Mesothelial cell of epicardium (in vitro differentiated cells): ENCODE measurements around the gene CLK2. TPM values are rescaled to one million over a fixed set of nuclear protein-coding genes. Genes with fewer than 3 reads are reported as not detected.
"Not testable (repeated sequence)": the region's sequence is repeated elsewhere in the genome, so short reads cannot be mapped to it uniquely, and the experiment has no call there.

Experiments
- DNase-seq, 2 experiments: peaks; one replicate each; pipeline ENCODE4 v3.0.0; 2021; ENCODE audit warnings: low spot score in 2 of 2; ENCODE audit not compliant: unreplicated experiment in 2 of 2
- H3K27ac Mint-ChIP-seq: 2 replicates; pipeline ENCODE4 v1.8.0; 2021; ENCODE audit warnings: mixed read lengths
- H3K27me3 Mint-ChIP-seq: 2 replicates; pipeline ENCODE4 v1.8.0; 2021; ENCODE audit warnings: low read depth, mixed read lengths
- H3K36me3 Mint-ChIP-seq: 2 replicates; pipeline ENCODE4 v1.8.0; 2021; ENCODE audit warnings: mixed read lengths
- H3K4me1 Mint-ChIP-seq: 2 replicates; pipeline ENCODE4 v1.8.0; 2021; ENCODE audit warnings: mixed read lengths
- H3K4me3 Mint-ChIP-seq: 2 replicates; pipeline ENCODE4 v1.8.0; 2021; ENCODE audit warnings: mild to moderate bottlenecking, moderate library complexity, mixed read lengths
- H3K9me3 Mint-ChIP-seq: 2 replicates; pipeline ENCODE4 v1.8.0; 2021; ENCODE audit warnings: mixed read lengths
- total RNA-seq: library from RNA; stranded (reverse); gene quantifications from 3 replicates; pipeline ENCODE4 v1.2.1, GENCODE V29; 2021
- TF ChIP-seq, protein P1 (sequence below): fragments of 200-600 bp; sonication (generic); IDR thresholded peaks from one replicate; pipeline ENCODE4 v1.5.0; 2021; ENCODE audit warnings: antibody characterized with exemption; ENCODE audit not compliant: unreplicated experiment

Gene CLK2
- total RNA-seq, 1 donor from 2014 or later, result 108 TPM

DNA sequence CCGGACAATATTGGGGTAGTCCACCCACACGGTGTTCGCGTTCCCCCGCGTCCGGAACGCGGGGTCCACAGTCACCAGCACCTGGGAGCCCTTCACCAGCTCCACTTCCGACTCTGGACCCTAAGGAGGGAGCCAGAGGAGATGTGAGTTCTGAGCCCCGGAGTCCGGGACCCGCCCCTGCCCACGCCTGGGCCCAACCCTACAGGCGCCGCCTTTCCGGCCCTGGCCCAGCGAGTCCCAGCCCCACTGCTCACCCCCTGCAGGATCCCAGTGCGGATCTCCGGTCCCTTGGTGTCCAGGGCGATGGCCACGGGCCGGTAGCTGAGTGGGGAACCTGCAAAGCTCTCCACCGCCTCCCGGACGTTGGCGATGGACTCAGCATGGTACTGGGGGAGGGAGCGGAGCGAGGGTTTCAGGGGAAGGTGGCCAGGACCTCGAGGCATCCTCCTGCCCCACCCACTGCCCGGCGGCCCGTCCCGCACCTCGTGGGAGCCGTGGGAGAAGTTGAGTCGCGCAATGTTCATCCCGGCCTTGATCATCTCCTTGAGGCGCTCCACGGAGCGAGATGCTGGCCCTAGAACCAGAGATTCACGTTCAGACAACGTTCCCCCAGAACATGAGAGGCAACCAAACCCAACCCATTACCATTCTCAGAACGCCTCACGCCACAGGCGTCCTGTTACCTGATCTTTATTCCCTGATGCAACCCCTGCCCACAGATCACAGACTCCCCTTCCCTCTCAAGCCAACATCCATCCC lies 22.1 kb upstream of the CLK2 start:
- no peak overlapping the region for H3K4me3 Mint-ChIP-seq
- peaks cover 13% of the 10 kb centered on the region for H3K4me1 Mint-ChIP-seq
- H3K27me3 Mint-ChIP-seq, result peaks cover 5% of the 10 kb centered on the region
- DNase-seq, result no peak
- no peaks in the 10 kb centered on the region for H3K36me3 Mint-ChIP-seq
- H3K9me3 Mint-ChIP-seq, result no peaks in the 10 kb centered on the region
- H3K27ac Mint-ChIP-seq, result no peak overlapping the region
- TF ChIP-seq, protein P1, sequence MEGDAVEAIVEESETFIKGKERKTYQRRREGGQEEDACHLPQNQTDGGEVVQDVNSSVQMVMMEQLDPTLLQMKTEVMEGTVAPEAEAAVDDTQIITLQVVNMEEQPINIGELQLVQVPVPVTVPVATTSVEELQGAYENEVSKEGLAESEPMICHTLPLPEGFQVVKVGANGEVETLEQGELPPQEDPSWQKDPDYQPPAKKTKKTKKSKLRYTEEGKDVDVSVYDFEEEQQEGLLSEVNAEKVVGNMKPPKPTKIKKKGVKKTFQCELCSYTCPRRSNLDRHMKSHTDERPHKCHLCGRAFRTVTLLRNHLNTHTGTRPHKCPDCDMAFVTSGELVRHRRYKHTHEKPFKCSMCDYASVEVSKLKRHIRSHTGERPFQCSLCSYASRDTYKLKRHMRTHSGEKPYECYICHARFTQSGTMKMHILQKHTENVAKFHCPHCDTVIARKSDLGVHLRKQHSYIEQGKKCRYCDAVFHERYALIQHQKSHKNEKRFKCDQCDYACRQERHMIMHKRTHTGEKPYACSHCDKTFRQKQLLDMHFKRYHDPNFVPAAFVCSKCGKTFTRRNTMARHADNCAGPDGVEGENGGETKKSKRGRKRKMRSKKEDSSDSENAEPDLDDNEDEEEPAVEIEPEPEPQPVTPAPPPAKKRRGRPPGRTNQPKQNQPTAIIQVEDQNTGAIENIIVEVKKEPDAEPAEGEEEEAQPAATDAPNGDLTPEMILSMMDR, result no peak

DNA sequence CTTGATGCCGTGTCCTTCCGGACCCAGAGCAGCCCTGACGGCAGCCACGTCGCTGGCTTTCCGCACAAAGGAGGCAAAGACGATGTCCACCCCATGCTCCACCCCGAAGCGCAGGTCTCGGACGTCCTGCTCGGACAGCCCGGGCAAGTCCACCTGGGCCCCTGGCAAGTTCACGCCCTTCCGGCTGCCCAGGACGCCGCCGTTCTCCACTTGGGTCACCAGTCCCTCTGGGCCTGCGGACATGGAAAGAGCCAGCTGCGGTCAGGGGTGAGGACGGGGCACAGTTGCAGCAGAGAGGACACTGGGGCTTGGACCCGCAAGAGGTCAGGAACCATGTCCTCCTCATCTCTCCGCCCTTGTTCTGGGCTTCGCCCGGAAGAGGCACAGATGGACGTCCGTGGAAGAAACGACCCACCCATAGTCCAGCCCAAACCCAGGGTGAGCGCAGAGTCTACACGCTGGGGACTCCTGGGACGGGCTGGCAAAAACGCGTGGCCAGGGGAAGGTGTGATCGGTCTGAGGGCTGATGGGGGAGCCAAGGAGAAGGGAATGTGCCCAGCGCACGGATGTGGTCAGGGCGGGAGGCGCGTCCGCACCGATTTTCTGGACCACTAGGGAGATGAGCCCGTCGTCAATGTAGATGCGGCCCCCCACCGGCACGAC lies 21.3 kb upstream of the CLK2 start:
- no peak for DNase-seq
- Mint-ChIP-seq H3K4me1 (peaks cover 13% of the 10 kb centered on the region), H3K36me3 (no peaks in the 10 kb centered on the region), H3K9me3 (no peaks in the 10 kb centered on the region), H3K27ac (no peak overlapping the region), H3K4me3 (no peak overlapping the region), H3K27me3 (peaks cover 5% of the 10 kb centered on the region)
- TF ChIP-seq, protein P1, result no peak

DNA sequence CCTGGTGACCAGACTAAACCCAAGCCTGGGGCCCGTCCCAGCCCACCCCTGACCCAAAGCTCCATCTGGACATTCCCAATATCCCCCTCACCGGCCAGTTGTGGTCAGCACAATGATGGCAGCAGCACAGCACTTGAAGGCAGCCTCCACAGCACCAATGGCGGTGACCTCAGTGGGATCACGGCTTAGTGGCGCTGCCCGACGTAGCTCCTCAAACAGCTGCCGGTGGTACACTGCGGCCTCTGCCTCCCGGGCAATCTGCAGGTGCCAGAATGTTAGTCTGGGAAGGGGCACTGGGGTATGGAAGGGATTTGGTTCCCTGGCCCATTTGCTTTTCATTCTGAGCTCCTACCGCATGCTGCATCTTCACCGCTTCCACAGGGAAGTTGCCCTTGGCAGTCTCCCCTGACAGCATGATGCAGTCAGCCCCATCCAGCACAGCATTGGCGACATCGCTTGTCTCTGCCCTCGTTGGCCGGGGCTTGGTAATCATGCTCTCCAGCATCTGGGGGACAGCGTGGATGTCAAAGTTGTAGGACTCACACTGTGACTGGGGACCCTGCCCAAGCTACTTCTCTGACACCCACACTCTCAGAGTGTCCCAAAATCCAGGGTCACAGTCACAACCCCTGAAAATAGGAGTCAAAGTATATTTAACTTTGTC lies 19.9 kb upstream of the CLK2 start:
- Mint-ChIP-seq H3K4me1 (peaks cover 13% of the 10 kb centered on the region), H3K27me3 (peaks cover 5% of the 10 kb centered on the region), H3K9me3 (no peaks in the 10 kb centered on the region), H3K36me3 (peaks cover 8% of the 10 kb centered on the region), H3K4me3 (no peak overlapping the region), H3K27ac (no peak overlapping the region)
- TF ChIP-seq, protein P1, result no peak
- no peak for DNase-seq

DNA sequence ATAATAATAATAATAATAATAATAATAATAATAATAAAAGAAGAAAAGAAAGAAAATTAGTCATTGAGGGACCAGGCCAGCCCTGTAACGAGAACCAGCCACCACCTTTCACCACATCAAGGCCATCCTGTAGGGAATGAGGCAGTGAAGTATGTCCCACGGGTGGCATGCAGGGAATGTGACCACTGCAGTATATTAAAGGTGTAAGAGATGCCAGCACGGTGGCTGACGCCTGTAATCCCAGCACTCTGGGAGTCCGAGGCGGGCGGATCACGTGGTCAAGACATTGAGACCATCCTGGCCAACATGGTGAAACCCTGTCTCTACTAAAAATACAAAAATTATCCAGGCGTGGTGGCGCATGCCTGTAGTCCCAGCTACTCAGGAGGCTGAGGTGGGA lies 17.7 kb upstream of the CLK2 start:
- not testable (repeated sequence) for H3K36me3 Mint-ChIP-seq, H3K27ac Mint-ChIP-seq, H3K4me3 Mint-ChIP-seq, H3K27me3 Mint-ChIP-seq, DNase-seq, H3K9me3 Mint-ChIP-seq, H3K4me1 Mint-ChIP-seq

DNA sequence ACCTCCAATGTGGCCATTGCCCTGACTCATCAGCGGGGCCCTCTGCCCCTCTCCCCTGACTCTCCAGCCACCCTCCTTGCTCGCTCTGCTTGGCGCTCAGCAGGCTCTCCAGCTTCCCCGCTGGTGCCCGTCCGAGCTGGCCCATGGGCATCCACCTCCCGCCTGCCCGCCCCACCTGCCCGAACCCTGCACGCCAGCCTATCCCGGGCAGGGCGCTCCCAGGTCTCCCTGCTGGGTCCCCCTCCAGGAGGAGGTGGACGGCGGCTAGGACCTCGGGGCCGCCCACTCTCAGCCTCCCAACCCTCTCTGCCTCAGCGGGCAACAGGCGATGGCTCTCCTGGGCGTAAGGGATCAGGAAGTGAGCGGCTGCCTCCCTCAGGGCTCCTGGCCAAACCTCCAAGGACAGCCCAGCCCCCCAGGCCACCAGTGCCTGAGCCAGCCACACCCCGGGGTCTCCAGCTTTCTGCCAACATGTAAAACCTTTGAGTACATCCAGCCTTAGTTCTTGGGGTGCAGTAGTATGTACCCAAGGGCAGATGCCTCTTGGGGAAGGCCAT lies 14.8 kb upstream of the CLK2 start:
- Mint-ChIP-seq H3K36me3 (peaks cover 8% of the 10 kb centered on the region), H3K27ac (no peak overlapping the region), H3K9me3 (no peaks in the 10 kb centered on the region), H3K4me3 (no peak overlapping the region), H3K27me3 (no peaks in the 10 kb centered on the region), H3K4me1 (no peaks in the 10 kb centered on the region)
- TF ChIP-seq, protein P1, result no peak
- DNase-seq, result no peak

DNA sequence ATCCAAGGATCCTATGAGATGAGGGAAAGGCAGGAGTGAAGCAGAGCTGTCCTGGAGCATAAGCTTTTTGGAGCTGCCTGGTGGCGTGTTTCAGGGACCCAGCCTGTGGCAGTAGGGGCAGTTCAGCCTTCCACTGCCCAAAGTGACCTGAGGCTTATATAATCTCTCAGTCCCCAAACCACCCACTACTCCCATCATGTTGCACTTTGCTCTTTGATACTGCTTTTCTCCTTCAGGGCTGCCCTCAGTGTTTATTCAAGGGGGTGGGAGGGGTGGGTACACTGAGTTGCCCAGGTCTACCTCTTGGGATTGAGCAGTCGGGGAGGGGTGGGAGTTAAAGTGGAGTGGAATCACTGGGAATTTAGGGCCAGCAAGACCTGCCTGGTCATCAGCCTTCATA lies 13.2 kb upstream of the CLK2 start:
- no peak for DNase-seq
- Mint-ChIP-seq H3K27ac (no peak overlapping the region), H3K36me3 (peaks cover 14% of the 10 kb centered on the region), H3K4me3 (no peak overlapping the region), H3K27me3 (no peaks in the 10 kb centered on the region), H3K4me1 (no peaks in the 10 kb centered on the region), H3K9me3 (no peaks in the 10 kb centered on the region)
- TF ChIP-seq, protein P1, result no peak
